Measurements from ENCODE around the gene FRYL.

Gene FRYL

GRCh38 chr4:48575964-48576363 lies 204.1 kb downstream of the FRYL start:
- no peaks in the 10 kb centered on the region for H3K9me3 ChIP-seq (ENCODE audit: insufficient read depth, low read depth, low read length)
- H3K36me3 ChIP-seq (ENCODE audit: insufficient read depth, low read length), result peaks cover 55% of the 10 kb centered on the region
- TF ChIP-seq CTCF (conservative IDR thresholded peaks at IDR 0.05; ENCODE audit: low read length) (no peak), EZH2phosphoT487 (IDR thresholded peaks at IDR 0.05; ENCODE audit: borderline replicate concordance) (no peak)
- H3K27me3 ChIP-seq (ENCODE audit: insufficient read depth, low read length, poor library complexity, severe bottlenecking), result no peaks in the 10 kb centered on the region
- no peak overlapping the region for H2AFZ ChIP-seq (ENCODE audit: low read length)
- H3K9ac ChIP-seq (ENCODE audit: low read depth, low read length, poor library complexity, severe bottlenecking), result no peak overlapping the region
- no peak overlapping the region for H3K4me3 ChIP-seq (ENCODE audit: low read length, poor library complexity, severe bottlenecking)
- no peaks in the 10 kb centered on the region for H3K9me2 ChIP-seq (replicated peaks; ENCODE audit: low read depth, low read length)
- H3K4me2 ChIP-seq (ENCODE audit: low read depth, low read length, poor library complexity, severe bottlenecking), result no peak overlapping the region
- no peaks in the 10 kb centered on the region for H3F3A ChIP-seq (ENCODE audit: low read depth)
- no peaks in the 10 kb centered on the region for H3K79me2 ChIP-seq (ENCODE audit: insufficient read depth, low read length)
- no peaks in the 10 kb centered on the region for H4K20me1 ChIP-seq (ENCODE audit: insufficient read depth, low read length, poor library complexity, severe bottlenecking)
- no peaks in the 10 kb centered on the region for H3K4me1 ChIP-seq (ENCODE audit: insufficient read depth, low read length, poor library complexity, severe bottlenecking)

DNA sequence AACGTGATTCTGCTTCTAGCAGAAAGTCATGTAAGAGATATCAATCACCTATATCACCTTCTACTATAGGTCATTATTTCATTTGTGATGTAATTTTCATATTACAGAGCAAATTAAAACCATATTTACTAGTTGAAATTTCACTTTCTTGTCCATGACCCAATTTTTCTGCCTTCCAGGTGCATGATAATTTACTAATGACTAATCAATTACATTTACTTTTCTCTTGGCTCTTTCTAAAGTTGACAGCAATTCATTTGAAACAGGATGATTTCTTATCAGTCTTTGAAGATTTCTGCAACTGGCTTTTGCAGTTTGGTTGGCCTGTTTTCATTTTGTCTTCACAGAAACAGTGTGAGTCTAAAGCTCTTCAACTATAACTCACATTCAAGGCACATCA lies 208.6 kb downstream of the FRYL start:
- Histone ChIP-seq H3K9me3 (ENCODE audit: insufficient read depth, low read depth, low read length) (no peaks in the 10 kb centered on the region), H3K79me2 (ENCODE audit: insufficient read depth, low read length) (no peaks in the 10 kb centered on the region), H3F3A (ENCODE audit: low read depth) (no peaks in the 10 kb centered on the region), H2AFZ (ENCODE audit: low read length) (no peak overlapping the region), H3K9me2 (replicated peaks; ENCODE audit: low read depth, low read length) (no peaks in the 10 kb centered on the region), H3K36me3 (ENCODE audit: insufficient read depth, low read length) (peaks cover 76% of the 10 kb centered on the region), H3K27me3 (ENCODE audit: insufficient read depth, low read length, poor library complexity, severe bottlenecking) (no peaks in the 10 kb centered on the region), H3K4me2 (ENCODE audit: low read depth, low read length, poor library complexity, severe bottlenecking) (no peak overlapping the region), H3K4me1 (ENCODE audit: insufficient read depth, low read length, poor library complexity, severe bottlenecking) (peaks cover 2% of the 10 kb centered on the region), H3K4me3 (ENCODE audit: low read length, poor library complexity, severe bottlenecking) (no peak overlapping the region), H4K20me1 (ENCODE audit: insufficient read depth, low read length, poor library complexity, severe bottlenecking) (no peaks in the 10 kb centered on the region), H3K9ac (ENCODE audit: low read depth, low read length, poor library complexity, severe bottlenecking) (no peak overlapping the region)
- no peak for TF ChIP-seq EZH2phosphoT487 (IDR thresholded peaks at IDR 0.05; ENCODE audit: borderline replicate concordance)
- TF ChIP-seq CTCF (conservative IDR thresholded peaks at IDR 0.05; ENCODE audit: low read length), result no peak

DNA sequence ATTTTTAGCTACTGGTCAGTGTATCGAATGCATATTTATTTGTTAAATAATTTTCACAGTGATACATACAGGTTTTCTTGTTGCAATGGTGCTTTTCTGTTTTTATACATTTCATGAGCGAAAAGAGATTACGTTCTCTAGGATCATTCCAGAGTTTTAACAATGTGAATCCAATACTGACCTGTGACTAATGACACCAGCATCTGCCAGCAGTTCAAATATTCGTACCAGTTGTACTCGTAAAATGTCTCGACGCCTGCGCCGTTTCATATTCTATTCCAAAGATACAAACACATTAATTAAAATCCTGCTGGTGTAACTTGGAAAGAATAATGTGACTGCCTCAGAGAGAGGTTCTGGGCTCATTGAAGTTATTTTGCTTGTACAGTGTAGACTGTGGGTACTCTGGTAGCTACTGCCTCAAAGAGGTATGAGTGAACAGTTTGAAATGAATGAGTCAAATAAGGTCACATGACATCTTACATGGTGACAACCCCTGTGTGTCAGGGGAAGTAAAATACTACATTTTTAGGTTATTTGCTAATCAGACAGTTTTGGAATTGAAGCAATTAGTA lies 209.3 kb downstream of the FRYL start:
- Histone ChIP-seq H3K9ac (ENCODE audit: low read depth, low read length, poor library complexity, severe bottlenecking) (no peak overlapping the region), H3F3A (ENCODE audit: low read depth) (no peaks in the 10 kb centered on the region), H3K4me1 (ENCODE audit: insufficient read depth, low read length, poor library complexity, severe bottlenecking) (peaks cover 7% of the 10 kb centered on the region), H3K79me2 (ENCODE audit: insufficient read depth, low read length) (no peaks in the 10 kb centered on the region), H3K36me3 (ENCODE audit: insufficient read depth, low read length) (peaks cover 80% of the 10 kb centered on the region), H3K27me3 (ENCODE audit: insufficient read depth, low read length, poor library complexity, severe bottlenecking) (no peaks in the 10 kb centered on the region), H2AFZ (ENCODE audit: low read length) (no peak overlapping the region), H3K9me3 (ENCODE audit: insufficient read depth, low read depth, low read length) (no peaks in the 10 kb centered on the region), H3K4me2 (ENCODE audit: low read depth, low read length, poor library complexity, severe bottlenecking) (no peak overlapping the region), H3K9me2 (replicated peaks; ENCODE audit: low read depth, low read length) (no peaks in the 10 kb centered on the region), H4K20me1 (ENCODE audit: insufficient read depth, low read length, poor library complexity, severe bottlenecking) (no peaks in the 10 kb centered on the region), H3K4me3 (ENCODE audit: low read length, poor library complexity, severe bottlenecking) (no peak overlapping the region)
- TF ChIP-seq CTCF (conservative IDR thresholded peaks at IDR 0.05; ENCODE audit: low read length), result no peak
- no peak for TF ChIP-seq EZH2phosphoT487 (IDR thresholded peaks at IDR 0.05; ENCODE audit: borderline replicate concordance)

All from Loucy (cell line).